ENCODE measurements around the gene THSD7A.

The THSD7A gene

DNA sequence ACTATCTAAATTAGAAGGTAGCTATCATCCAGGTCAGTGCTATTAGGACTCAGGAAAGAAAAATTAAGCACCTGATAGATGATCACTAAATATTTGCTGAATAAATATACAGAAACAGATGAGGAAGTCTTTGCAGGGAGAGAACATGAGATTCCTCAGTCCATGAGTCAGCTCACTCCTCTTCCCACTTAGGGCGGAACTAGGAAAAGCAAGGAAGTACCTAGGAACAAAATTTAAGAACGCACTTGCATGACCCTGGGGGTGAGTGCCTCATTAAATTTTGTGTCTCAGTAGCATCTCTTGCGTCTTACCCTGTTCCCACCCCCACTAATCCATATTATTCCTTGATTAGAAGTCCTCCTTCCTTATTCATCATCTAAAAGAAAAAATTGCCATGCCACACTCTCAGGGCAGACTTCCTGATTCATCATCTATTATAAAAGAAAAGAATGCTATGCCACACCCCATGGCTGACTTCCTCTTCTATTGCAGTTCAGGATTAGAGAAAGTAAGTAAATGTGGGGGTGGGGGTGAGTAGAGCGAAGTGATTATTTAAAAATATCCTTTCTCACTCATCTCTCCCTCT, 208.8 kb downstream of the THSD7A start:
- no peak for DNase-seq

DNA sequence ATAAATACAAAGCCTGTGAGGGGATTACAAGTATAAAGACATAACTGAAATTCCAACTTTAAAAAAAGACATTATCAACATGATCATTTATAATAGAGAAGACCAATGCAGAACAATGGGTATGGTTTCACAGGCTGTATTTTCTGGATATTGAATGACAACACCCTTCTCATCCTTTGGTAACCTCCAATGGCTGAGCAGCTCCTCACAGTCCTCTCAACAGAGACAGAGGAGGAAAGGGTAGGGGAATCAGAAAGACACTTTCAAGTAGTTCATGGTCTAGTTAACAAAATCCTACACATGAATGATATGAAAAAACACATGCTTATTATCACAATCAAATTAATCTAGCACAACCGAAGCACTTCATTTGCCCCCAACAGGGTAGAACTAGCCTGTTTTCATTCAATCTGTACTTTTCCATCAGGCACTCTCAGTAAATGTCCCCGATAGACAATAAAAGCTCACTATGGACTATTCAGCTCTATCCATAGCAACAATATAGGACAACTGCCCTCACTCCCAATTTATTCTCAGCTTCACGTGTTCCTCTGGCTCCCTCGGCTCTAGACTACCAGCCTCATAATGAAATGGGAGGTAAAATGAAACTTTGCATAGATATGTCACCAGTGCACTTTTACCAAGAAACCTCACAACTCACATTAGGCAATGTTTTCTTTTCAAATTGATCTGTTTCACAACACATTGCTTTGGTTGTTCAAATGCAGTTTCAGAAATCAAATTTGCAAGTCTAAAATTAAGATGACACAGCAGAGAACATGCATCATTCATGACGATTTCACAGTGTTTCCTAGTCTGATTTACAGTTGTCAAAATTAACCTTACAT, 211.4 kb downstream of the THSD7A start:
- DNase-seq, result no peak

DNA sequence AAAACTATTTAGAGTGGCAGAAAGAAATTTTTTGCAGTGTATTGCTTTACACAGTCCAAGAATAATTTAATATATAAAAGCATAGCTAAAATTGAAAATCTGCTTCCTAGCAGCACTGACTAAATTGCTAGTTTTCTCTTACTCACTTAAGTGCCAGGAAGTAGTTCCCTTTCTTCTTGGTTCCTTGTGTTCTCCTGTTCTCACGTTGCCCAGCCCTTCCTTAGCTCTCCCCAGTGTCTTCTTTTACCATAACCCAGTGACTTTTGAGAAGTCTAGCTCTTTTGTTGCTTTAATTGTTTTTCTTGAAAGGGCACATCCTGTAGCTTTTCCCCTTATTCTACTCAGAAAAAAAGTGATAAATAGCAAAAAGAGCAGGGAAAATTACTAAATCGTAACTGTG, 215.5 kb downstream of the THSD7A start:
- no peak for DNase-seq

DNA sequence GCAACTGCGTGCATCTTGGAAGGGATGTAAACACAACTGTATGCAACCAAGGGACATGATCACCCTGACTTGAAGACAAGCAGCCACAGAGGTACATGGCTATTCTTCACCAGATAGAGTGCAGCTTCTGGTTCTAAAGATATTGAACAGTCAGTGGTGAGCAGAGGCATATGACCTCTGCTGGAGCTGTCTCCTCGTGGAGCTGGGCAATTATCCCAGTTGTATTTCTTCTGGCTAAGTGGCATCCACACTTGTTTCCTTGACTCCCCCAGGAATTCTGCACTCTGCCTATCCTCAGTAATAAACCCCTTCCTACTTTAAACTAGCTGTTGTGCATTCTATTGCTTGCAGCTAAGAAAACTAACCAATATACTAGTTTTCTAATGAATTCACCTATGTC, 216.8 kb downstream of the THSD7A start:
- DNase-seq, result no peak

DNA sequence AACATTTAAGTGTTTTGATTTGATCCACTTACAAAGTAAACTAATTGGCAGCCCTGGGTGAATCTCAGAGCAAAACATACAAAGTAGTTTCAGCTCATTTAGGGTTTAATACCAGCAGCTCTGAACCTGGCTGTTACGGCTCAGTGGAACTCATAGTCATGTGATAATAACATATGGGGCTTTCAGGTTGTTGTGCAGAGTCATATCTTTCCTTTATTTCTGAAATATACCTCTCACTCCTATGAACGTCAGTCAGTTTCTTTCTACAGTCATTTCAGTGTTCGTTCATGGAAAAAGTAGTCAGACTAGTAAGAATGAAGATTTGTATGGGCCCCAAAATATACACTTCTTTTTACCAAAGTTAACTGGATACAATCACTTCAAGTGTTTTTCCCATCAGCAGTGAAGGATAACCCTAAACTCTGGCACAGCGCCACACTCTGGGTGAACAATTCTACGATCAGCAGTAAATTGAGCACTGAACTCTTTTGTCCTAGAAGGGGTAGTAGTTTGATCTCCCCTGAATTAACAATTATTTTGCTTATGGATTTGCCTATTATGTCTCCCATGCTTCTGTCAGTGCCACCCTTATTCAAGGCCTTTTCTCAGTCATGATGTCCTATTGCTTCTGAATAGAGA, 218.6 kb downstream of the THSD7A start:
- no peak for DNase-seq

DNA sequence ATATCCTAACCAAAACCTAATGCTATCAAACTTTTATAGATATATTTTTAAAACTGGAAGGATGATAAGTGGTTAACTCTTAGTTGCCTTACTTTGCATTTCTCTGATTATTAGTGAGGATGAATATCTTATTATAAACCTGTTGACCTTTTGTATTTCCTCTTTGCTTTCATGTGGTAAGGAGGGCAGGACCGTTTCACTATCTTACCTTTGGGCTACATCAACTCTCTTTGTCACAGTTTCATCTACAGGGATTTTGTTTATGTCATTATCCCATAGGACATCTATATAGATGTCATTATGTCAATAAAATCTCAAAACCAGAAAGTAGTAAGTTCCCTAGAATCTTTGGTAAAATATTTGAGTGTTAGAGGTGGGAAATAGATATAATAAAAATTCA, 219.3 kb downstream of the THSD7A start:
- DNase-seq, result no peak

DNA sequence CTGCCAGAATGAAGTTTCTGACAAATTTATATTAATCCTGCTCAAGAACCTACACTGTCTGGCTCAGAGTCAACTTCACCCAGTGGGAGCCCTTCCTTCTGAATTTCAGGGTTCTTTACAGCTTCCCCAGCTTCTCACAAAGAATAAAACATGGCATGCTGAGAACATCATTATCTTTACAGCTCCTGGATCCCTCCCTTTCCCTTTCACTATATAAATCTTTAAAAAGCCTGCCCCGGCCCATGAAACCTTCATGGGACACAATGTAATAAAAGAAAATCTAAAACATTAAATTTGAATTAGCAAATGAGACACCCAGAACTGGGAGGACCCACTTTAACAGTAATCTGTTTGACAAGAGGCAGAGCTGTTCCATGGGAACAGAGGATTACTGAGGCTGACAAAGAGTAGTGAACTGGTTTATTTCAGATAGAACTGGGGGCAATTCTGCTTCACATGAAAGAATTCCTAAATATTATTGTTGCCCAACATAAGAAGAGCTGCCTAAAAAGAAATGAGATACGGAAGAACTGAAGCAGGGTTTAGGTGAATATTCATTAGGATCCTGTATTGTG, 222.8 kb downstream of the THSD7A start:
- no peak for DNase-seq

DNA sequence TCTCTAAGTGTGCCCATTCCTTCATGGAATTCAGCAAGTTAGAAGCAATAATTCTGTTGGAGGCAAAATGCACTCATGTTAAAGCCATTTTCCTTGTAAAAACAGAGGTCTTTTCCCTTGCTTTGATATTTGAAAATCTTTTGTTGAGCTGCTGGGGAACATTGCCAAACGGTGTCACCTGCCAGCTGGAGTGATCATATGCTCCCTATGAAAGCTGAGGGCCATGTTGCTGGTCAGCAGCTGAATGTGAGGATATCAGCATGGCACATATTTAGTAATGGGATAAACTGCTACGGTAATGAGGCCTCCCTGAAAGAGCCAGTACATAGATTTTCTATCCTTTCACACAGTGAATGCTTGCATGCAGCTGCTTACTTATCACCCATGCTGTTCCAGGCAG, 224.3 kb downstream of the THSD7A start:
- DNase-seq, result no peak

DNA sequence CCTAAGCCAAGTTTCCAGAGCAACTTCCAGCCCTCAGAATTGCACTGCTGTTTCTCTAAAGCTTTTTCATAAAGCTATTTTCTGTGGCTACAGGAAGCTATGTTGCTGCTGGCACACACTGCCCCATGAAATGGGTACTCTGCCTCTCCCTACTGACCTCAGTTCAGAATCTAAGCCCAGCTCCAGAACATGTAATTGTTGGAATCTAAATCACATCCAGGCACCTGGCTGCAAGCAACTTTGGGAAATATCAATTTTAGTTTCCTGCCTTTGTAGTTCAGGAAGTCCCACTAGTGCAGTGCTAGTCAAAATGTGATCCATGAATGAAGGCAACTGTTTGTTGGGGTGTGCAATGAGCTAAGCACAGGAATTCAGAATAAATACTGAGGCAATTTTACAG, 226.2 kb downstream of the THSD7A start:
- no peak for DNase-seq

DNA sequence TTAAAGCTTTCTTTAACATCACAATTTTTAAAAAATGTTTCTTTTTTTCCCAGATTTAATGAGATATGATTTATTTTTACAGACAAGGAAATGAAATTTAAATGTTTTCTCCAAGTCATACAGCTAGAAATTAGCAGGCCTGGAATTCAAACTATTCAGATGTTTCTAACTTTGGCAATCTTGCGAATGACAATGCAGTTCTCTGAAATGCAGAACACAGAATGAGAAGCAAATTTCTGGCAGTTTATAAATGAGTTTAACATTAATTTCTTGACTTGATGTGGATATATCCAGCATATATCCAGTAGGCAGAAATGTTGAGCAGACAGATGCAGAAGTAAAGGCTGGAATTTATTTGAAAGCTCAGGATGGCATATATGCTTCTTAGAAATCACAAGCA, 227.5 kb downstream of the THSD7A start:
- no peak for DNase-seq

DNA sequence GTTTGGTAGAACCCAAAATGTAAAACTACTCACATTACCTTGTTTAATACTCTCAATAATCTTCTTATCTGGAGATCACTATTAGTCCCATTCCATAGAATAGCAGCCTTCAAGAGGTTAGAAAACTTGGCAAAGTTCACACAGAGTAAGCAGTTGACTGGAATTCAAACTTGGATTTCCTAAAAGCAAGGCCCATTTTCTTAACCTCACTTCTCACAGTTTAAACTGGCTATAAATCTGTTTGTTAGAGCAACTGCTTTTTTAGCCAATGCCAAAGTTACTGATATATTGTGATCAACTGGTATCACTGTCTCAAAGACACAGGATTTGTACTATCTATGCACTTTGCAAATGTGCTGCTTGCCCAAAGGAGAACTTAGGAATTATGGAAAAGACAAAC, 230.2 kb downstream of the THSD7A start:
- no peak for DNase-seq

DNA sequence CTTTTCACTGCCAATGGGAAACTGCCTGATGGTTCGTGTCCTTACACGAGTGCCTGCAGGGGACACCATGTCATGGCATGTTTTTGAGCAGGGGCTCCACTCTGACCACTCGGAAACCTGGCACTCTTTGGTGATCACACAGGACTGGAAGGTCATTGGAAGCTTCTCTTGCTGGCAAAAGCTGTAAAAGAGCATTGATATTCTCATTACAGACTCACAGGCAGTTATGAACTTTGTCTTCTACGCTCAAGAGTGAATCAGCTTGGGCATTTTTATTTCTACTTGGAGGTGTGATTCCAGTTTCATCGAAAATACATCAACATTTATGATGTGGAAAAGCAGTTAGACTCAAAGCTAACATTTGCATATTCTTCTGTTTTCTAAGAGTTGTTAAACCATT, 238.7 kb downstream of the THSD7A start:
- DNase-seq, result no peak

DNA sequence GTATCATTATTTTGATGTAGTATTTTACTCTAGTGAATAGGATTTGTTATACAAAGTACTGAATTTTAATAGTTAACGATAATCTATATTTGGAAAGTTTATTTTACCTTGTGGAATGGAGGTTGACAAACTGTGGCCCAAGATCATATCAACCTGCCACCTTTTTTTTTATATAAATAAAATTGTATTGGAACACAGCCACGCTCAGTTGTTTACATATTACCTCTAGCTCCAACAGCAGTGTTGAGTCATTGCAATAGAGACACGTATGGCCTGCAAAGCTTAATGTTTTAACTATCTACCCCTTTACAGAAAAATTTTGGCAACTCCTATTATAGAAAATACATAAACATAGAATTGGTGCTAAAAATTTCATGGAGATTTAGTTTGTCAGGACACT, 239.3 kb downstream of the THSD7A start:
- no peak for DNase-seq

DNA sequence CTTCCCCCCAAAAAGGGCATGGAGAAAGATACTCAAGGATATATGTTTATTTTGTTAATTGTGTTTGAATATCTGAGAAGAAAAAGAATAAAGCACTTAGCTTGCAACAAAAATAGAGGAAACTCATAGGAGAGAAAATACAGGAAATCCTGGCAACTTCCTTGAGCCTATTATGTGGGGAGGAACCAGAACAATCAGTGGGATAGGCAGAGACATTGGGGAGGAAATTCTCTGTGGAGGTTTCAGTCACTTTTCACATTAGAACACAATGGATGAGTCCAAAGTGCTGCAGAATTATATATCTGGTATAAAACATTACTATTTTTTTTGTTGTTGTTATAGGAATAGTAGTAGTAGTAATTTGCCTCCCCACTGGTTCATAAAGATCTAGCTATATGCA, 240.1 kb downstream of the THSD7A start:
- DNase-seq, result no peak

DNA sequence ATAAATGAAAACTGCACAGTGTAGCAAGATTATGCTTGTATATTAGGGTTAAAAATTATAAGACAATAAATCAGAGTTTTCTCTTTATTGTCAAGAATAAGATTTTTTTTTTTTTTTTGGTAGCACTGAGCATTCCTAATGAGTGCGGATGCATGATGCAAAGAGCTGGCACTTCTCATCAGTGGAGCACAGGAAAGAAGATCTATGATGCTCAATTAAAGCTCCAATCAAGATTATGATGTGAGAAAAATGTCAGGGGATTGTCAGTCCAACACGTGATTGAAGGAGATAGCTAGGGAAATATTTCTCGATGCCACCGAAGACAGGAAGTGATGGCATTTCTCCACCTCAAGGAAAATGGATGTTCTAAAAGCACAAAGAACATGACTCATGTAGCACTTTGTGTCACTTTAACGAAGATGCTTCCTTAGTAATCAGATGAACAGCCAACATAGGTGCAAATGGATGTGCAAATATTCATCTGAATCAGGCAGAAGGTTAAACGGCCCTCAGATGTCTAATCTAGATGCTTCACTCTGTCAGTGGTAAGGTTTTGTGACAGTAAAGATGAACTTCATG, 240.9 kb downstream of the THSD7A start:
- DNase-seq, result no peak

DNA sequence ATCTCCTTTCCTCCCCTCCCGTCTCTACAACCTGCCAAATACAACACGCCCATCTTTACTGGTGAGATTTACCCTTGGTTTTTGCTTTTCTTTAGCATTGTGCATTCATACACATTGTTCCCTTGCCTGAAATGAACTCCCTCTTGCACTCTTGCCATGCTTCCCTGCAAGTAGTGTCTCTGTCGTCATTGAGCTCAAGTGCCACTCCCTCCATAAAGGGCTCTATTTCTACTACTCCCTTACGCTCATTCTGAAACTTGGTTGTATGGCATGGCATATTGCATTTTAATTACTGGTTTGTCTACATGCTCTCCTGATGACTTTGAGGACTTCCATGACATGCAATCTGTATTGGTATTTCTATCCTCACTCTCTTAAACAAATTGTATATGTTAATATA, 242.7 kb downstream of the THSD7A start:
- DNase-seq, result no peak

DNA sequence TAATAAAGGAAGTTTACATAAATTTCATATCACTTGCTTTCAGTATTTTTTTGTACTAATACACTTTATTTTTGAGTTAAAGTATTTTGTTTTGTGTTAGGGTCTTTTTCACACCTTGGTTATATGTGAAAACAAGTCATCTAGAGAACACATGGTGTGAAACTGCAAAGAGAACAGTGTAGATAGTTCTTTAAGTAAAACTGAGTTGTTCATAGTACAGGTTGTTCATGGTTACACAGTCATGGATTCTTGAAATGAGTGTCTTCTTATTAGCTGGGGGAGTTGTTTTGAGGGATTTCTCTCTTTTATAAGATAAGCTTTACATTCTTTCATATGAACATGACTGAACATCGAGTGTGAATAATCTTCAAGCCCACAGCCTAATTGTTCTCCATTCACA, 244.2 kb downstream of the THSD7A start:
- no peak for DNase-seq

DNA sequence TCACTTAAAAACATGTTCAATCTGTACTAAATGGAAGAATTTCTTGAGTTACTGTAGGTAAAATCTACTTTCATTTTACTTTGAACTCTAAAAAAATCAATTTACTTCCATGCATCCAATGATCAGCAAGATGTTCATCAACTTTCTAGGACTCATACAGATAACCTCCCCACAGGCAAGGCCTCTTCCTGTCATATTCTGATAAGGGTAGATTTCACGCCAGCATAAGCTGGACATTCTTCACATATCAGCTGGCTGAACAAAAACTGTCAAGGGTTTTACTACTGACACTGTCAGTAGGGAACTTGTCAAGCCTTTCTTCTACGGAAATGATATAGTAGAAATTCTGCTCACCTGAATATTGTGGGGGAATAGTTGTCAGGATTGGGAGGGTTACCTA, 244.9 kb downstream of the THSD7A start:
- DNase-seq, result no peak

DNA sequence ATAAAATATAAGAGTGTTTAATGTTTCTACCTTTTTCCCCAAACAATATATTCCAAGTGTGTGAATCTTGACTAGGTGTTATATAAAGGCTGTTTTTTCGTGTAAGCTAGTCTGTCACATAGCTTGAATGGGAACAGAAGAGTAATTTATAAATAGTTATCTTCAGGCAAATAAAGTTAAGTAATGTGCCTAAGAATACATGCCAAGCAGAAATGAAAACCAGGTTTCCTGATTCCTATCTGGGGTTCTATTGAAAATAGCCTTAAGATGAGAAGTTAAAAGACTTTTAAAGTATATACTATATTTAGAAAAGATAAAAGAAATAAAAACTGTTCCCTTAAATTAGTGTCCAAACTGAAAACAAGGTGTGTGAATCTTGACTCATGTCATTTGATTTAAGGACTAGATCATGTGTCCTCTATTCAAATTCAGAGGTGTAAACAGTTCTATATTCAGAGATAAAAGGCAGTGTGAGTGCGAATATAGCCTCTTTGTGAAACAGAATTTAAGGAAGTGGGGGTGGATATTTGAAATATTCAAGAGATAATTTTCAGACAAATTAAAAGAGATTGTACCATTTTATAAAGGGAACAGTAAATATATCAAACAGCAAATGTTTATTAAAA, 247.5 kb downstream of the THSD7A start:
- DNase-seq, result no peak

DNA sequence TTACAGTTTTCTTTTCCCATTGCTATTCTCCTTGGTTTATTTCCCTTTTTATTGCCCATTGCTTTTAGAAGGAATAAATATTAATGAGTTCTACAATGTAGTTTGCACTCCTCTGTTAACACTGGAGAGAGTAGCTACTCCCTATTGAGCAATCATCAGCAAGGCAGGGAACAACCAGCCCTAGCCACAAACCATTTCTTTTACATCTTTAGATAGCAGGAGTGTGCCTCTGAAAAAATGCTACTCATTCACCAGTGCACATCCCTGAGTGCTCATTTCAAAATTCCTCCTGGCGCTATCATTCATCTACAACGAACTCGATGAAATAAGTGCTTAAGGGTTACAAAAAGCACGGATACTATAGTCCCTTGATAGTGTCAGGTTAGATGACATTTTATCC, 252.9 kb downstream of the THSD7A start:
- no peak for DNase-seq

DNA sequence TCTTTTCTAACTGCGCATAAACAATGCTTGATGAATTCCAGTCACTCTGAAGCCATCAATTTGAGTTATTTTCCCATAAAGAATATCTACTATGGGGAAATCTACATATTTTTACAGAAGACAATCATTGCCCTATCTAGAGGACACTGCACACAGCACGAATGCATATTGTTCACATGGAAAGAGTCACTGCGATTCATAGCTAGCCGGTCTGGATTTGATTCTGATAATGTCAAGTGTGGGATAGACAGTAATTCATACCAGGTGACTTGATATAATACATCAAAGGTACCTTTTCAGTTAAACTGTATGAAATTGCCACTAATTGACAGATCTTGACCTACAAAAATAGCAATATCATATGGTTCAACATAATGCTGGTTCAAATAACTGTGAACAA, 255.7 kb downstream of the THSD7A start:
- no peak for DNase-seq

DNA sequence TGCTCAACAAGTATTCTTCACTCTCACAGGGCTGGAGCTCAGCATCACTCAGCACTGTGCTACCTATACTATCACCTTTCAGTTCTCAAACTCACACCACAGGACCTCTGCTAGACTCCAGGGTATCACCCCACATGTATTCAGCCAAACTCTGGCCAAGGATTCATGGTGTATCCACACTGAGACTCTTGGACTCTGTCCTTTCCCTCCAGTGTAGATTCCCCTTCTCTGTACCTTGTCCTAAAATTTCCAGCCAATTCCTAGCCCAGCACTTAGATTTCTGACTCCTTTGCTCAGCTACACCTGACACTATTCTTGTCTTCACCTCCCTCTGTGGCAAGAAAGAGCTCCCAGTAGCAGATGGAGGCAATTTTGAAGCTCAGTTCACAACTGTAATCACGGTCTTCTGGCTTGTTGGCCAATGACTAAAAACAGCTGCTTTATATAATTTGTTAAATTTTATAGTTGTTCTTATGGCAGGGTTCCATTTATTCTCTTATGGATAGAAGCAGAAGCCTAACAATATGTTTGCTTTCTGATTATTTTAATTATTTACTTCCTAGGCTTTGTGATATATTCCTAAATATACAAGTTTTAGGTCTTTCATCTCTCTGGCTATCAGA, 258.8 kb downstream of the THSD7A start:
- no peak for DNase-seq

All from stimulated activated naive CD4-positive, alpha-beta T cell treated with Interleukin-2 at 50 U/mL for 16 hours (primary cell).